SK-N-MC (cell line): ENCODE data around the gene B4GALT7.

ENCODE experiments used
- EZH2 ChIP-seq: fragments of 200-600 bp; sonication (generic); IDR thresholded peaks from one replicate; pipeline ENCODE4 v1.6.1; 2017; ENCODE audit warnings: antibody characterized with exemption
- POLR2AphosphoS5 ChIP-seq: IDR thresholded peaks from 2 replicates; pipeline ENCODE4 v1.6.1; 2012; ENCODE audit warnings: mild to moderate bottlenecking, low read depth, low read length, borderline replicate concordance

GRCh38 chr5:177592905-177593304 lies 7.0 kb upstream of the B4GALT7 start:
- TF ChIP-seq POLR2AphosphoS5 (no peak), EZH2 (no peak)
